Tibial nerve (tissue), 3 donors: ENCODE data around the gene NCOR1.

Experiments
- POLR2A ChIP-seq, 2 donors: fragments of 450-650 bp; IDR thresholded peaks; one replicate each; pipeline ENCODE4 v1.6.1; 2017; ENCODE audit warnings: antibody characterized with exemption in 2 of 2, mild to moderate bottlenecking in 2 of 2, moderate library complexity in 2 of 2
- TF ChIP-seq, protein P1 (sequence below), 5 experiments: fragments of 200-600 bp in 3 of 5; fragments of 450-650 bp in 2 of 5; sonication (generic) in 3 of 5; IDR thresholded peaks; one replicate each; pipeline ENCODE4 v1.5.1; 2016 to 2019; ENCODE audit warnings: antibody characterized with exemption in 5 of 5, mild to moderate bottlenecking in 3 of 5, moderate library complexity in 2 of 5

DNA sequence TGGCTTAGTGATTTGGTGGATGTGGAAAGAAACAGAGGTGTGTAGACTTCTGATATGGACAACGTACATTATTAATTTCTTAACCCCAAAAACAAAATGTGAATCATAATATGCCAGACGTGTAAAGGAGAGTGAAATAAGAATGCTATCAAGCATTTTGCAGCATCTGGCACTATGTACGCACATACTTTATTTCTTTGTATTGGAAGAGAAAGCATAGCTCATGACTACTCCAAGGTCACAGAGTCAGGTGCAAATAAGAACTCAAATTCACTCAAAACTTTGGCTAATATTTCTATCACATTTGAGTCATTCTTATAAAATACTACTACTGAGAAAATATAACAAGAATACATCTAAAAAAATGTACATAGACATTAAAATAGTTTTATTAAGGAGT is 140.9 kb downstream of the NCOR1 start:
- TF ChIP-seq, protein P1, sequence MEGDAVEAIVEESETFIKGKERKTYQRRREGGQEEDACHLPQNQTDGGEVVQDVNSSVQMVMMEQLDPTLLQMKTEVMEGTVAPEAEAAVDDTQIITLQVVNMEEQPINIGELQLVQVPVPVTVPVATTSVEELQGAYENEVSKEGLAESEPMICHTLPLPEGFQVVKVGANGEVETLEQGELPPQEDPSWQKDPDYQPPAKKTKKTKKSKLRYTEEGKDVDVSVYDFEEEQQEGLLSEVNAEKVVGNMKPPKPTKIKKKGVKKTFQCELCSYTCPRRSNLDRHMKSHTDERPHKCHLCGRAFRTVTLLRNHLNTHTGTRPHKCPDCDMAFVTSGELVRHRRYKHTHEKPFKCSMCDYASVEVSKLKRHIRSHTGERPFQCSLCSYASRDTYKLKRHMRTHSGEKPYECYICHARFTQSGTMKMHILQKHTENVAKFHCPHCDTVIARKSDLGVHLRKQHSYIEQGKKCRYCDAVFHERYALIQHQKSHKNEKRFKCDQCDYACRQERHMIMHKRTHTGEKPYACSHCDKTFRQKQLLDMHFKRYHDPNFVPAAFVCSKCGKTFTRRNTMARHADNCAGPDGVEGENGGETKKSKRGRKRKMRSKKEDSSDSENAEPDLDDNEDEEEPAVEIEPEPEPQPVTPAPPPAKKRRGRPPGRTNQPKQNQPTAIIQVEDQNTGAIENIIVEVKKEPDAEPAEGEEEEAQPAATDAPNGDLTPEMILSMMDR (IDR thresholded peaks at IDR 0.05): no peak
- TF ChIP-seq POLR2A (IDR thresholded peaks at IDR 0.05): no peak
